Prostate gland (tissue), 2 donors: ENCODE measurements around the gene ZNF318.

Experiments used
- POLR2A ChIP-seq: fragments of 450-650 bp; IDR thresholded peaks from one replicate; pipeline ENCODE4 v1.6.1; 2016; ENCODE audit warnings: antibody characterized with exemption, mild to moderate bottlenecking
- POLR2AphosphoS5 ChIP-seq: sonication (generic); formaldehyde crosslinking; IDR thresholded peaks from one replicate; pipeline ENCODE4 v1.6.1; 2017; ENCODE audit warnings: antibody characterized with exemption
- TF ChIP-seq, protein P1 (sequence below), 4 experiments: fragments of 200-600 bp in 2 of 4; fragments of 450-650 bp in 2 of 4; sonication (generic) in 2 of 4; IDR thresholded peaks; 1 replicate in 3 of 4; 2 replicates in 1 of 4; pipeline ENCODE4 v1.5.1; 2016 to 2019; ENCODE audit warnings: antibody characterized with exemption in 4 of 4, mild to moderate bottlenecking in 2 of 4, moderate library complexity in 2 of 4

DNA sequence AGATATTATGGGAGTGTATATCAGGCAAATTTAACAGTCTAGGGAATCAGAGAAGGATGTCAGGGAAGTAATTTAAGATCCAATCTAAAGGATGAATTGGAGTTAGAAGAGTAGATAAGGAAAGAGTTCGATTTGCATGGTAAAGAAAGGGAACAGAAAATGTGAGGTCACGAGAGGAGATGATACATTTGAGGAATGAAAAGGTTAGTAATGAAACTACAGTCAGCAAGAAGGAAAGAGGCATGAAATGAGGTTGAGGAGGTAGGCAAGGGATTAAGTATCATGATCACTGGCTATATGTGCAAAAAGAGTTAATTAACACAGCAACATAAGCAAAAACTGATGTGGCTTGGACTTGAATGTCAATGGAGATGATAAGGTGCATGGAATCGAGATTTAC is 22.4 kb downstream of the ZNF318 start:
- TF ChIP-seq, protein P1, sequence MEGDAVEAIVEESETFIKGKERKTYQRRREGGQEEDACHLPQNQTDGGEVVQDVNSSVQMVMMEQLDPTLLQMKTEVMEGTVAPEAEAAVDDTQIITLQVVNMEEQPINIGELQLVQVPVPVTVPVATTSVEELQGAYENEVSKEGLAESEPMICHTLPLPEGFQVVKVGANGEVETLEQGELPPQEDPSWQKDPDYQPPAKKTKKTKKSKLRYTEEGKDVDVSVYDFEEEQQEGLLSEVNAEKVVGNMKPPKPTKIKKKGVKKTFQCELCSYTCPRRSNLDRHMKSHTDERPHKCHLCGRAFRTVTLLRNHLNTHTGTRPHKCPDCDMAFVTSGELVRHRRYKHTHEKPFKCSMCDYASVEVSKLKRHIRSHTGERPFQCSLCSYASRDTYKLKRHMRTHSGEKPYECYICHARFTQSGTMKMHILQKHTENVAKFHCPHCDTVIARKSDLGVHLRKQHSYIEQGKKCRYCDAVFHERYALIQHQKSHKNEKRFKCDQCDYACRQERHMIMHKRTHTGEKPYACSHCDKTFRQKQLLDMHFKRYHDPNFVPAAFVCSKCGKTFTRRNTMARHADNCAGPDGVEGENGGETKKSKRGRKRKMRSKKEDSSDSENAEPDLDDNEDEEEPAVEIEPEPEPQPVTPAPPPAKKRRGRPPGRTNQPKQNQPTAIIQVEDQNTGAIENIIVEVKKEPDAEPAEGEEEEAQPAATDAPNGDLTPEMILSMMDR (IDR thresholded peaks at IDR 0.05), result no peak
- TF ChIP-seq POLR2AphosphoS5, result no peak
- TF ChIP-seq POLR2A, result no peak
